CMK (cell line): ENCODE measurements around the gene TUSC7.

ENCODE experiments used
- DNase-seq: peaks from one replicate; pipeline ENCODE4 v3.0.0-alpha.2; 2010; ENCODE audit warnings: low read depth

The TUSC7 gene

GRCh38 chr3:116709479-116709878, at the start of gene TUSC7:
TSS of gene TUSC7 (plus strand) at chr3:116709779.
- DNase-seq: no peak

- DNase-seq: no peak
Observed at GRCh38 chr3:116661196-116661595, 48.4 kb upstream of the TUSC7 start.

- no peak for DNase-seq
Observed at GRCh38 chr3:116663161-116664110, 46.1 kb upstream of the TUSC7 start.

- DNase-seq: no peak
Observed at GRCh38 chr3:116667324-116667723, 42.3 kb upstream of the TUSC7 start.

- no peak for DNase-seq
Observed at GRCh38 chr3:116667791-116668190, 41.8 kb upstream of the TUSC7 start.

- DNase-seq: no peak
Observed at GRCh38 chr3:116669576-116669975, 40.0 kb upstream of the TUSC7 start.

GRCh38 chr3:116671151-116671550, 38.4 kb upstream of the TUSC7 start:
- DNase-seq: no peak

- DNase-seq: no peak
Observed at GRCh38 chr3:116678853-116679252, 30.7 kb upstream of the TUSC7 start.

- DNase-seq: no peak
Observed at GRCh38 chr3:116691041-116691440, 18.5 kb upstream of the TUSC7 start.

GRCh38 chr3:116701070-116701469, 8.5 kb upstream of the TUSC7 start:
- DNase-seq: no peak

GRCh38 chr3:116702334-116702733, 7.2 kb upstream of the TUSC7 start:
- no peak for DNase-seq

- no peak for DNase-seq
Observed at GRCh38 chr3:116707531-116707930, 2.0 kb upstream of the TUSC7 start.

- DNase-seq: no peak
Observed at GRCh38 chr3:116716490-116716889, 6.9 kb downstream of the TUSC7 start.

- no peak for DNase-seq
Observed at GRCh38 chr3:116717566-116717965, 8.0 kb downstream of the TUSC7 start.

- no peak for DNase-seq
Observed at GRCh38 chr3:116728454-116728853, 18.9 kb downstream of the TUSC7 start.

GRCh38 chr3:116734243-116734642, 24.7 kb downstream of the TUSC7 start:
- DNase-seq: no peak

- DNase-seq: no peak
Observed at GRCh38 chr3:116739678-116740077, 30.1 kb downstream of the TUSC7 start.

- no peak for DNase-seq
Observed at GRCh38 chr3:116740293-116740692, 30.7 kb downstream of the TUSC7 start.

- no peak for DNase-seq
Observed at GRCh38 chr3:116741467-116741866, 31.9 kb downstream of the TUSC7 start.

GRCh38 chr3:116743062-116743461, 33.5 kb downstream of the TUSC7 start:
- no peak for DNase-seq

- DNase-seq: no peak
Observed at GRCh38 chr3:116749388-116749787, 39.8 kb downstream of the TUSC7 start.

GRCh38 chr3:116757315-116757714, 47.7 kb downstream of the TUSC7 start:
- DNase-seq: no peak

GRCh38 chr3:116759316-116759715, 49.7 kb downstream of the TUSC7 start:
- no peak for DNase-seq
